Stomach (tissue), 9 donors: ENCODE results near the gene EIF4H. TPM values are rescaled to one million over a fixed set of nuclear protein-coding genes. Genes with fewer than 3 reads are reported as not detected.

ENCODE experiments used
- DNase-seq, 2 donors: peaks; one replicate each; pipeline versions ENCODE4 v3.0.0 to v3.0.0-alpha.2; 2013 to 2019
- H3K27ac ChIP-seq, 5 donors: fragments of 200-600 bp in 4 of 5; sonication (generic) in 4 of 5; one replicate each; pipeline ENCODE4 v1.5.1; 2013 to 2019; ENCODE audit warnings: mild to moderate bottlenecking in 1 of 5, moderate library complexity in 1 of 5
- H3K27me3 ChIP-seq, 3 donors: fragments of 200-600 bp; sonication (generic); one replicate each; pipeline ENCODE4 v1.5.1; 2017 to 2019; ENCODE audit warnings: mixed run types in 1 of 3
- H3K36me3 ChIP-seq, 4 donors: fragments of 200-600 bp; sonication (generic); 1 replicate in 3 of 4; 2 replicates in 1 of 4; pipeline ENCODE4 v1.5.1; 2016 to 2019
- H3K4me1 ChIP-seq, 4 donors: fragments of 200-600 bp; sonication (generic); one replicate each; pipeline ENCODE4 v1.5.1; 2016 to 2019
- H3K4me3 ChIP-seq, 4 donors: fragments of 200-600 bp; sonication (generic) in 3 of 4; one replicate each; pipeline ENCODE4 v1.5.1; 2016 to 2019; ENCODE audit warnings: mild to moderate bottlenecking in 1 of 4
- H3K9me3 ChIP-seq, 4 donors: fragments of 200-600 bp; sonication (generic); one replicate each; pipeline ENCODE4 v1.5.1; 2016 to 2019
- CTCF ChIP-seq, 7 experiments: fragments of 450-650 bp in 4 of 7; fragments of 200-600 bp in 3 of 7; sonication (generic) in 3 of 7; IDR thresholded peaks; one replicate each; pipeline ENCODE4 v1.5.1; 2016 to 2019; ENCODE audit warnings: antibody characterized with exemption in 7 of 7, control low read depth in 2 of 7, mild to moderate bottlenecking in 1 of 7
- EP300 ChIP-seq: sonication (generic); formaldehyde crosslinking; IDR thresholded peaks from one replicate; pipeline ENCODE4 v1.6.1; 2017; ENCODE audit warnings: antibody characterized with exemption
- POLR2A ChIP-seq, 4 donors: fragments of 450-650 bp; IDR thresholded peaks; one replicate each; pipeline ENCODE4 v1.6.1; 2016; ENCODE audit warnings: antibody characterized with exemption in 4 of 4, control low read depth in 2 of 4, mild to moderate bottlenecking in 1 of 4, moderate library complexity in 1 of 4
- POLR2AphosphoS5 ChIP-seq, 3 donors: sonication (generic); formaldehyde crosslinking; IDR thresholded peaks; one replicate each; pipeline ENCODE4 v1.6.1; 2016; ENCODE audit warnings: antibody characterized with exemption in 3 of 3
- WGBS, 5 donors: extraction: QIAGEN DNeasy Blood & Tissue Kit in 3 of 5; methylation state at CpG; one replicate each; pipeline versions ENCODE4 v1.1.5 to v1.1.7; 2013 to 2018; 5-methylcytosine and 5-hydroxymethylcytosine counted together
- intact Hi-C: fragments of 100-400 bp; cut with DNase I; formaldehyde crosslinking; loops from one replicate; pipeline ENCODE4 v1.15.1; 2023; ENCODE audit warnings: low total_unique reads
- polyA plus RNA-seq, 3 donors: library from polyadenylated mRNA; stranded (reverse); fragments of 200-250 nt; gene quantifications; one replicate each; pipeline ENCODE4 v1.2.3, GENCODE V29; 2013
- total RNA-seq, 5 donors: library from RNA; depleted of rRNA; stranded (reverse); fragments of >200 nt; gene quantifications; one replicate each; pipeline versions ENCODE4 v1.1.0 to v1.2.3, GENCODE V29; 2014 to 2016
- donor health status: healthy with polysubstance abuse.
- donor health status: Bipolar disorder and iron deficiency.
- donor health status: healthy.

EIF4H gene
- total and polyA plus RNA-seq, 8 donors: 71.2 to 235 (median 165) TPM

DNA sequence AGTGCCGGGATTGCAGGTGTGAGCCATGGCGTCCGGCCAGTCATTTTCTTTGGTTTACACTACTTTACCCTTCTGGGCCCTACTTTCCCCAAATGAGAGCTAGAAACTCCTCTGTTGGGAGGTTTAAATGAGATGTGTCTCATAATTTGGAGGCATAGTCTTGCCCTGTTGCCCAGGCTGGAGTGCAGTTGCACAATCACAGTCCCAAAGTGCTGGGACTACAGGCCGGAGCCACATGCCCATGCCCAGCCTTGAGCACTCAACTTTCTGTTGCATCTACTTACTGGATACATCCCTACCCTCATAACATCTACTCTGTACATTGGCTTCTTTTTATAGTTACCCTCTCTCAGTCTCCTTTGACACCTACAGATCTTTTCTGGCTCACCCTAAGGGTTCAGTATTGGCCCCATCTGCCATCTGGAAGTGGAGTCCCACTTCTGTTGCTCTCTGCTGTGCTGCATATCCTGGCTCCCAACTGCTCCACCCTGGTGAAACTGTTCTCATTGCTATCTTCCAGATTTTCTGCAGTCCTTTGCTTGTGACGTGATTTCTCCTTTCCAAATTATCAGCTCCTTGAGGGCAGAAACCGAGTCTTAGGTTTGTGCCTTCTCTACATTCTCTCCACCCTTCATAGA is 8.4 kb downstream of the EIF4H start:
- intact Hi-C loops: no loop called here
- no peaks in the 10 kb centered on the region for H3K27me3 ChIP-seq
- no peak for DNase-seq

DNA sequence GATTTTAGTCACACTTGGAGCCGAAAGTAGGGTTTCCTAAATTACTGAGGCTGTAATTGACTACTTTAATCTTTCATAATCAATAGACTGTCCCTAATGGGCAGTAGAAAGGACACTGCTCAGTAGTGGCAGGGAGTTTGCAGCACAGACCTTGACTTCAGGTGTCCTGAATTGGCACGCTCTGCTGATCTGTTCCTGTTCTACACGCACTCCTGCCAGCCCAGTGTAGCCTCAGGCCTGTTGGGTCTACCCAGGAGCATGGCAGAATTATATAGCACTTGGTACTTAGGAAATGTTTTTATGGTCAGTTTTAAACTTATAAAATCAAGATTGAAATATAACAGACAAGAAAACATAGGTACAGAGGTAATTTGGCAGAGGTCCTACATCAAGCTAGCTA is 9.0 kb downstream of the EIF4H start:
- Histone ChIP-seq H3K9me3 (no peaks in the 10 kb centered on the region), H3K36me3 (peaks cover 18 to 35% (median 31%) of the 10 kb centered on the region in 4 donors), H3K4me1 (peaks cover 79 to 100% (median 93%) of the 10 kb centered on the region in 4 donors), H3K4me3 (no peak overlapping the region), H3K27ac (peak overlapping the region in 4 of 5 donors; percentile 2 to 50 (median 30)), H3K27me3 (no peaks in the 10 kb centered on the region)
- intact Hi-C loops: no loop called here
- 41 to 57% (median 49%) methylated on average over 3 of the region's 3 CpGs for WGBS, 5 donors
- DNase-seq: no peak
- TF ChIP-seq CTCF (IDR thresholded peaks at IDR 0.05): no peak

More for the DNA sequence above, 8.4 kb downstream of the EIF4H start:
- 64 to 77% (median 71%) methylated on average over 6 of the region's 6 CpGs for WGBS, 5 donors
- Histone ChIP-seq H3K27ac (peak overlapping the region in 4 of 5 donors; percentile 2 to 50 (median 30)), H3K9me3 (no peaks in the 10 kb centered on the region), H3K4me3 (no peak overlapping the region), H3K36me3 (peaks cover 12 to 30% (median 28%) of the 10 kb centered on the region in 4 donors), H3K4me1 (peaks cover 79 to 100% (median 93%) of the 10 kb centered on the region in 4 donors)
- no peak for TF ChIP-seq EP300
- TF ChIP-seq POLR2A (IDR thresholded peaks at IDR 0.05): no peak

DNA sequence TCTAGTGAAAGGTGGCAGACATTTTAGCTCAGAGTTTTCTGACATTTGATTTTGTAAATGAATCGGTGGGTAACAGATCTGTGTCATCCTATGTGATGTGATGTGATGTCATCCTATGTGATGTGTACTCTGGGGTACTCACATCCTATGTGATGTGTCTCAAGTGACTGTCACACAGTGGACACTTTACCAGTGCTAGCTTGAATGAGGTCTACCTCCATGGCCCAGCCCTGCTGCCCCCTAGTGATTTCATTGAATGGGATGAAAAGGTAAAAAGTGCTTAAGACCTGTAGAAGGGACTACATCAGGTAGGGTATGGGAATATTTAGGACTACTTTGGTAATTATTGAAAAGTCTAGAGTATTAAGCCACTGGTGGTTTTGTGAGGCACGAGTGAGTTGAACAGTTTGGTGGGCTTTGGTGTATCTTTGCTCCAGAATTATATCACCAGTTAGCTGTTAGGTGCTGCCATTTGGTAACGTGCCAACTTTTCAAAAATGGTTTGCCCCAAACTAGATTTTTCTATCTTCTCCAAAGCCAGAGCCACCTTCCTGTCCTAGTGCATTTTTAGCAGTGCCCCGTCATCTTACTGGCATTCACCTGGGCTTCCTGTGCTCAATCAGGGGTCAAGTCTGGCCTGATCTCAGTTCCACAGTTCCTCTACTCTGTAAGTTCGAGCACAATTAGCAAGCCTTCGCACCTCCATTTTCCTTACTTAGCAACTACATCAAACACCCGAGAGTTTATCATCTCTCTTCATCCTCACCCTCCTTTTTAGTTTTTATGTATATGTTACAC is 9.7 kb downstream of the EIF4H start:
- WGBS, 5 donors: 57 to 65% (median 63%) methylated on average over 7 of the region's 7 CpGs
- peaks cover 78 to 100% (median 93%) of the 10 kb centered on the region in 4 donors for H3K4me1 ChIP-seq
- peak in 1 of 2 donors; percentile 27 for DNase-seq
- H3K4me3 ChIP-seq: no peak overlapping the region
- H3K9me3 ChIP-seq: no peaks in the 10 kb centered on the region
- peaks cover 19 to 40% (median 37%) of the 10 kb centered on the region in 4 donors for H3K36me3 ChIP-seq
- peak overlapping the region in 3 of 5 donors; percentile 25 to 50 (median 35) for H3K27ac ChIP-seq
- intact Hi-C loops: no loop called here
- H3K27me3 ChIP-seq: no peaks in the 10 kb centered on the region
- no peak for TF ChIP-seq EP300
- TF ChIP-seq POLR2AphosphoS5 (IDR thresholded peaks at IDR 0.05): no peak
- no peak for TF ChIP-seq POLR2A (IDR thresholded peaks at IDR 0.05)
- TF ChIP-seq CTCF (IDR thresholded peaks at IDR 0.05): peak in 1 of 7 experiments; percentile 5

GRCh38 chr7:74185016-74185415 is 10.9 kb downstream of the EIF4H start:
- Histone ChIP-seq H3K27ac (peak overlapping the region in 3 of 5 donors; percentile 2 to 56 (median 22)), H3K4me1 (peaks cover 67 to 94% (median 83%) of the 10 kb centered on the region in 4 donors), H3K9me3 (no peaks in the 10 kb centered on the region), H3K36me3 (peaks cover 26 to 50% (median 39%) of the 10 kb centered on the region in 4 donors), H3K27me3 (no peaks in the 10 kb centered on the region), H3K4me3 (no peak overlapping the region)
- 84 to 88% (median 87%) methylated on average over 6 of the region's 6 CpGs for WGBS, 5 donors
- no peak for TF ChIP-seq CTCF (IDR thresholded peaks at IDR 0.05)
- no peak for TF ChIP-seq EP300
- TF ChIP-seq POLR2AphosphoS5 (IDR thresholded peaks at IDR 0.05): no peak
- no peak for TF ChIP-seq POLR2A (IDR thresholded peaks at IDR 0.05)
- no peak for DNase-seq
- intact Hi-C loops: no loop called here
